WI38 (cell line): ENCODE results near the gene KIF27.
"Not testable (repeated sequence)": the region's sequence is repeated elsewhere in the genome, so short reads cannot be mapped to it uniquely, and the experiment has no call there.

Experiments used
- H3K4me3 ChIP-seq: 2 replicates; pipeline ENCODE4 v1.5.1; 2011; ENCODE audit warnings: low read depth, mild to moderate bottlenecking, control low read depth, low read length
- TF ChIP-seq, protein P1 (sequence below): IDR thresholded peaks from 2 replicates; pipeline ENCODE4 v1.5.1; 2012; ENCODE audit warnings: low read depth, mild to moderate bottlenecking, control low read depth, low read length

Gene KIF27

DNA sequence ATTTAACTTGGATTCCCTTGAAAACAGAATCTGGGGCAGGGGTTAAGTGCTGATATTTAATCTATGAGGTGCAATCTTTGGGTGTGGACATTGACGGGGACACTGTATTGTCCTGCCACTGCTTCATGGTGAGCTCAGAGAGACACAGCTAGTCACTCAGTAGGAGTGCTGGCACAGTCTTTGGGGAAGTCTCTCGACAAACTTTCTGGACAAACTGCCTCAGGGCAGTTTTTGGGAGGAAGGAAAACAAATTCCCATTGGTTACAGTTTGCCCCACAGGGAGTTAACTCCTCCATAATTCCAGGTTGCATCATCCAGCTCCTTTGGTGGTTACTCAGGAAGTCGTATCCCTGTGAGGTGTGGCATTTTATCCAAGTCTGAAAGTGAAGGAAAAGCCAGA is 40.9 kb upstream of the KIF27 start:
- TF ChIP-seq, protein P1, sequence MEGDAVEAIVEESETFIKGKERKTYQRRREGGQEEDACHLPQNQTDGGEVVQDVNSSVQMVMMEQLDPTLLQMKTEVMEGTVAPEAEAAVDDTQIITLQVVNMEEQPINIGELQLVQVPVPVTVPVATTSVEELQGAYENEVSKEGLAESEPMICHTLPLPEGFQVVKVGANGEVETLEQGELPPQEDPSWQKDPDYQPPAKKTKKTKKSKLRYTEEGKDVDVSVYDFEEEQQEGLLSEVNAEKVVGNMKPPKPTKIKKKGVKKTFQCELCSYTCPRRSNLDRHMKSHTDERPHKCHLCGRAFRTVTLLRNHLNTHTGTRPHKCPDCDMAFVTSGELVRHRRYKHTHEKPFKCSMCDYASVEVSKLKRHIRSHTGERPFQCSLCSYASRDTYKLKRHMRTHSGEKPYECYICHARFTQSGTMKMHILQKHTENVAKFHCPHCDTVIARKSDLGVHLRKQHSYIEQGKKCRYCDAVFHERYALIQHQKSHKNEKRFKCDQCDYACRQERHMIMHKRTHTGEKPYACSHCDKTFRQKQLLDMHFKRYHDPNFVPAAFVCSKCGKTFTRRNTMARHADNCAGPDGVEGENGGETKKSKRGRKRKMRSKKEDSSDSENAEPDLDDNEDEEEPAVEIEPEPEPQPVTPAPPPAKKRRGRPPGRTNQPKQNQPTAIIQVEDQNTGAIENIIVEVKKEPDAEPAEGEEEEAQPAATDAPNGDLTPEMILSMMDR, result no peak

DNA sequence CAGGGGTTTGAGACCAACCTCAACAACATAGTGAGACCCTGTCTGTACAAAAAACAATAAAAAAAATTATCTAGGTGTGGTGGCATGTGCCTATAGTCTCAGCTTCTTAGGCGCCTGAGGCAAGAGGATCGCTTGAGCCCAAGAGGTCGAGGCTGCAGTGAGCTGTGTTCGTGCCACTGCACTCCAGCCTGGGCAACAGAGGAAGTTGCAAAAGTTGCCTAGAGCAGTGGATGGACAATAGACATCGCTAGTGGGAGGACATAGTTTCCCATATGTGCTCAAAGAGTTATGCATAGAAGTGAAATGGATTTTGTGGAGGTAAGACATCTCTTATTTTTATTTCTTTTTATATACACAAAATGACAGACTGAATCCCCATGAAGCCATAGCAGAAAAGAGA is 39.8 kb upstream of the KIF27 start:
- no peak overlapping the region for H3K4me3 ChIP-seq
- TF ChIP-seq, protein P1, result no peak

More for the DNA sequence above, 40.9 kb upstream of the KIF27 start:
- H3K4me3 ChIP-seq, result no peak overlapping the region

GRCh38 chr9:83959061-83959460 is 37.8 kb upstream of the KIF27 start:
- TF ChIP-seq, protein P1, result no peak
- H3K4me3 ChIP-seq, result no peak overlapping the region

DNA sequence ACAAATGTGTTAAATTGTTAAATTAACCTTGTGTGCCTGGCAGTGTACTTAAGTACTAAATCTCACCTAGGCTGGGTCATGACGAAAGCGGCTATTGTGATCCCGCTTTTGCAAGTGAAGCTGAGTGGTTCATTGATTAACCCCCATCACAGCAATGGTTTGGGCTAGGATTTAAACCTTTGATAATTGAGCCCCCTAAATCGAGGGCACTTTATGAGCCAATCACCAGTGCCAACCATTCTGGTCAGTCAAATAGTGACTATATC is 35.9 kb upstream of the KIF27 start:
- TF ChIP-seq, protein P1, result no peak
- peak overlapping the region; percentile 65 for H3K4me3 ChIP-seq

DNA sequence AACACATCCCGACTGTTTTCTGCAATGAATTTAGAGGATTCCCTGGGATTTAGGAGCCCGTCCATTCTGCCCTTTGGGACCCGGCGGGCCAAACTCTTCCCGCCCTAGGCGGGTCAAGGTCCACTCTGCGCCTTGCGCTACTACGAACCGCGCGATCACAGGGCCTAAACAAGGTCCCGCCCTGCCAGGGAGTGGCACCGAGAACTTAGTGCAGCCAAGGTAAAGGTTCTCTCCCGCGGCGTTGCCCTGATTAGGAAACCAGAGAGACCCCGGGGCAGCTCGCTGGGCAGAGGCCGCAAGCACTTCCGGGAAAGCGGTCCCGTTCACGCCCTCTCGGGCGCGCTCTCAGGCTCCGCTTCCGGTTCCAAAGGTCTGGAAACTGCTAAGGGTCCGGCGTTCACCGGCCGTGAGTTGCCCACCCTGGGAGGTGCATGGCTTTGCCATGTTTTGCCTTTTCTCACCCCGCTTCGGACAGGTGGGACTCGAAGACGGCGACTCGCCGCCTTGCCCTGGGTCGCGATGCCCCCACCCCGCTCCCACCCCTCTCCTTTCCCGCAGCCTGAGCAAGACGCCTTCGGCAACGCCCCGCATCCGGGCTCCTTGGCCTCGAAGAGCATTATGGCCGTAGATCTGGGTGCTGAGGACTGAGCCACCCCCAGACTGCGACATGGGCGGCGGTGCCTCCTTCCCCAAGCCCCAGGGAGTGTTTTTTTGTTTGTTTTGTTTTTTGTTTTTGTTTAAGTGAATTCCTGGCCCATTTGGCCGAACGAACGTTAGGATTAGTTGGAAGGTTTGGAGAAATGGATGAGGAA is 35.4 kb upstream of the KIF27 start:
- TF ChIP-seq, protein P1, result no peak
- H3K4me3 ChIP-seq, result peak overlapping the region; percentile 65

DNA sequence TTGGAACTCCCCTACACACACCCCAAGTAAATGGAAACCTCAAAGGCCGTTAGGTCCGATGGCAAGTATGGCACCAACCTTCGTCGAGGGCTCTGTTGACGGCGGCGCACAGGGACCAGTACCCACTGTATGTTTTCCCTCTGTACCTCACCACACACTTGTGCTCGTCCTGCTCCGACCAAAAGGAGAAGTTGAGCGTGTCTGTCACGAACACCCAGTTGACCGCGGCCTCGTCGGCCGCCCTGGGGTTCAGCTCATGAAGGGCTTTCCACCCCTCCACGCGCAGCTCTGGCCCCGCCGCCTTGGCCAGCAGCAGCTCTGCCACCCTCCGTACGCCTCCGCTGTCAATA is 34.8 kb upstream of the KIF27 start:
- TF ChIP-seq, protein P1, result no peak
- peak overlapping the region; percentile 65 for H3K4me3 ChIP-seq

DNA sequence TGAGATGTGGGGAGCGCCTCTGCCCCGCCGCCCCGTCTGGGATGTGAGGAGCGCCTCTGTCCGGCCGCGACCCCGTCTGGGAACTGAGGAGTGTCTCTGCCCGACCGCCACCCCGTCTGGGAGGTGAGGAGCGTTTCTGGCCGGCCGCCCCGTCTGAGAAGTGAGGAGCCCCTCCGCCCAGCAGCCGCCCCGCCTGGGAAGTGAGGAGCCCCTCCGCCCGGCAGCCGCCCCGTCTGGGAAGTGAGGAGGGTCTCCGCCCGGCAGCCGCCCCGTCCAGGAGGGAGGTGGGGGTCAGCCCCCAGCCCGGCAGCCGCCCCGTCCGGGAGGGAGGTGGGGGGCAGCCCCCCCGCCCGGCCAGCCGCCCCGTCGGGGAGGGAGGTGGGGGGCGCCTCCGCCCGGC is 26.9 kb upstream of the KIF27 start:
- H3K4me3 ChIP-seq, result not testable (repeated sequence)
